ENCODE data around the gene AIP.

- no peak for TF ChIP-seq CTCF (IDR thresholded peaks at IDR 0.05)
- TF ChIP-seq TCF7L2 (IDR thresholded peaks at IDR 0.05; ENCODE audit: low read depth, low read length): no peak
These were observed 35.1 kb downstream of the AIP start for GRCh38 chr11:67517784-67518552.

All from Panc1 (cell line).